CD4-positive, alpha-beta T cell treated with Interleukin-10 for 1 hour (primary cell): ENCODE data around the gene UMODL1.
"Not testable (repeated sequence)": the region's sequence is repeated elsewhere in the genome, so short reads cannot be mapped to it uniquely, and the experiment has no call there.

Experiments used
- DNase-seq: peaks from one replicate; pipeline ENCODE4 v3.0.0-alpha.2; 2020

Gene UMODL1

DNA sequence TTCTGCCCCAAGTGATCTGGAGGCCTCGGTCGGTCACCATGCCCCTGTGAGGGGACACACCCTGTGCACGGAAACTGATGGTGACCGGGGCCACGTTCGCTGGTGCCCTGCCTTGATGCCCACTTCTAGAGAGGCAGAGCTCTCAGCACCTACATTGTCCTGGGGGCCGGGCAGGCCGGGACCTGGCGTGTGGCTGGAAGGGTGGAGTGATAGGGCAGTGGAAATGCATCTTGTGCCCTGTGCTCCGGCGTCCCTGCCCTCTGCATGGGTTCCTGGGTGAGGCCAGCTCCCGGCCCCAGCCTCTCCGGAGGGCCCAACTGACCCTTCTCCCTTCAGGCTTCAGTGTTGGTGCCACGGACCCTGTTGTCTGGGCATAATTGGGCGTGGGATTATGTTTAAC, 11.0 kb upstream of the UMODL1 start:
- no peak for DNase-seq

DNA sequence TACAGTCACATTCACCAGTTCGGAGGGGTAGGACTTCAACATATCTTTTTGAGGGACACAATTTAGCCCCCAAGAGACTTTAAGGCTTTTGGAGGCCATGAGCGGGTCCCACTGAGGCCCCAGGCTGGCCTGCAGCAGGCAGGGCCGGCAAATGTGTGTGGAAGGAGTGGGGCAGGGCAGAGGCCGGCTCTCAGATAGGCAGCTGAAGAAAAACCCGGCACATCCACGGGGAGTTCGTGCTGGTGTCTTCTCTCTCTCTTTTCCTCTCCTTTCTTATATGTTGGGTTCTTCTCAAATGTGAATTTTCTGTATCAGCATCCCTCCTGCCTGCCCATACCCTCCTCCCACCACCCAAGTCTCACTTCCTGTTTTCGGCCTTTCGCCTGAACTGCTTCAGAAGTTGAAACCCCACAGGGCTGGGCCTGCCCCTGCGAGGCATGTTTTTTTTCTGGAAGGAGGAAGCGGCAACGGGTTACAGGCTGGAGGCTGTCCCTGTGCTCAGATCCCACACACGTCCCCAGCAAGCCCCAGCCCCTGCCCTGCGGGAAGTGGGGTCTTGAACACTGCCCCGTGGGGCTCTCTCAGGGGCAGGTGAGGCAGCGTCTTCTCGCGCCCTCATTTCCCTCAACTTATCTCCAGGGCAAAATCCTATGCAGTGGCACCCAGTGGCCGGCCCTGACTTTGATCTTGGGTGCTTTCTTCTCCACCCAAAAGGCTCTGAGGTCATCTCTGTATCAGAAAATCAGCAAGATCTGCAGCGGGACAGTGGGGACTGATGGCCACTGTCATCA, 9.7 kb upstream of the UMODL1 start:
- DNase-seq, result peak; percentile 37

DNA sequence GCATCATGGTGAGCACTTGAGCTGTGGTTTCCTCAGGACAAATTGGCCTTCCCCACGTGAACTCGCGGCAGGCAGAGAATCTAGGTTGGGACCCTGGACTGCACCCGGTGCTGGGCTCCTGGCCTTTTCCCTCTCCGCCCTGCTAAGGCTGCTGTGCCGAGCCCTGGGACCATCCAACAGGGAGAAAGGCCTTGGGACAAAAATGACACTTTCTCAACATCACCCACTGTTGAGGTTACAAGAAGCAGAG, 9.2 kb upstream of the UMODL1 start:
- DNase-seq, result no peak

DNA sequence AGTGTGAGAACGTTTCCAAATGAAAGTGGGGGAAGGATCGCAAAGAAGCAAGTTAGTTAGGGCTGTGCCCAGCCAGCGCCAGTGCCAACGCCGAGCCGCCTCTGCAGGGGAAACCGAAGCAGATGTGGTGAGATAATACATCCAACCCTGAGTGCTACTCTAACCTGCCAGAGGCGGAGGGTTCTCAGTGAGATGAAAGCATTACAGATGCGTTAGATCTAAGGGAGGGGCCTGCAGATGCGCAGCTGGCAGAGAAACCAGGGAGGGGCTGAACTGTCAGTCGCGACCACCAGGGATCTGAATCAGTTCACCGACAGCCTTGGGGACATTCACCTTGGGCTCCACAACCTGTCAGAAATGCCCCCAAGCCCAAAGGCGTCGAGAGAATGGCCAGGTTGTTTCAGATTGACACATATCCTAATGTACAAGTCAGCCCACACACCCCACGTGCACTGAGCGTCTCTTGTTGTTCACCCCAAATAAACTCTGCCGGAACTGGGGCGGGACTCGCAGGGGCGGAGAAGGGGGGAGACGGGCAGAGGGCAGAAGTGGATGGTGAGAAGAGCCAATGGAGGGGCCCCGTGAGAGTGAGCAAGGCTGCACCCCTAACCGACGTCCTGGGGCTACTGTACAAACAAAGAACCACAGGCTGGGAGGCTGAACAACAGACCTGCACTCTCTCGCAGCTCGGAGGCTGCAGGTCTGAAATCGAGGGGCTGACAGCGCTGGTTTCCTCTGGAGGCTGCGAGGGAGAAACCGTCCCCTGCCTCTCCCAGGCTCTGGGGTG, 8.7 kb upstream of the UMODL1 start:
- peak; percentile 93 for DNase-seq

DNA sequence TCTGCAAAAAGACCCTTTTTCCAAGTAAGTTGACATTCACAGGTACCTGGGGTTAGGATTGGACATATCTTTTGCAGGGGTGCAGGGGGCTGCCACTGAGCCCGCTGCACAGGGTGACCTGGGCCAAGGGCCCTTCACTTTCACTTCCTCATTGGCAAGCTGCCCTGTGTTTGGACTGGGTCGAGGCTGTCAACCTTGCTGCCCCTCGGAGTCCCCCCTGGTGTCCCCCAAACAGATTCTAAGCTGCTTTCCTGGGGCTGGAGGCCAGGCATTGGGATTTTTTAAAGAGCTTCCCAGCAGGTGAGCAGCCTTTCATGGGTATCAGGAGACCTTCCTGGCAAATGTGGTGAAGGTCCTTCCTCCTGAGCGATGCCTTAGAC, 7.9 kb upstream of the UMODL1 start:
- DNase-seq, result peak; percentile 37

DNA sequence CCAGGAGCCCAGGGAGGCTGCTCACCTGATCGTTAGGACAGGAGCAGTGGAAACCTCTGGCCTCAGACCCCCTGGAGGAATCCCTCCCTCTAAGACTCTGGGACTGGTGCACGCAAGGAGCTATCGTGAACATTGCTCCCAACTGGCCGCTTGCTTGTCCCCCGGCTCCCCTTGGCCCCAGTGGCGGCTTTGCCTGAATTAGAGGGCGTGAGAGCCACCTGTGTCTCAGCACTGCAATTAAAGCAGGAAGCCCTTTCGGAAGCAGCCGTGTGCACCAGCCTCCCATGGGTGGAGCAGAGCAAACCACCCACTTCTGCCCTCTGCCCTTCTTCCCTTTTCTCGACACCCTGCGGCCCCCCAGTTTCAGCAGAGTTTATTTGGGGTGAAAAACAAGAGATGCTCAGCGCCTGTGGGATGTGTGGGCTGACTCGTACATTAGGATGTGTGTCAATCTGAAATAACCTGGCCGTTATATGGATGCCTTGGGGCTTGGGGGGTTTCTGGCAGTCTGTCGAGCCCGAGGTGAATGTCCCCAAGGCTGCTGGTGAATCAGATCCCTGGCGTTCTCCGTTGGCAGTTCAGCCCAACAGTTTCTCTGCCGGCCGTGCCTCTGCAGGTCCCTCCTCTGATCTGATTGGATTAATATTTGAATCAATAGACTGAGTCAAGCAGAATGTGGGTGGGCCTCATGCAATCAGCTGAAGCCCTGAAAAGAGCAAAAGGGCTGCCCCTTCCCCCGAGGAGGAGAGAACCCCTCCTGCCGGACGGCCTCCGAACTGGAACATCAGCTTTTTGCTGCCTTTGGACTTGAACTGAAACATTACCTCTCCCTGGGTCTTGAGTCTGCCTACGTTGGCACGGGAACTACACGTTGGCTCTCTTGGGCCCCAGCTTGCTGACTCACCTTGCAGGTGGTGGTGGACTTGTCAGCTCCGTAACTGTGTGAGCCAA, 7.3 kb upstream of the UMODL1 start:
- DNase-seq, result peak; percentile 60

DNA sequence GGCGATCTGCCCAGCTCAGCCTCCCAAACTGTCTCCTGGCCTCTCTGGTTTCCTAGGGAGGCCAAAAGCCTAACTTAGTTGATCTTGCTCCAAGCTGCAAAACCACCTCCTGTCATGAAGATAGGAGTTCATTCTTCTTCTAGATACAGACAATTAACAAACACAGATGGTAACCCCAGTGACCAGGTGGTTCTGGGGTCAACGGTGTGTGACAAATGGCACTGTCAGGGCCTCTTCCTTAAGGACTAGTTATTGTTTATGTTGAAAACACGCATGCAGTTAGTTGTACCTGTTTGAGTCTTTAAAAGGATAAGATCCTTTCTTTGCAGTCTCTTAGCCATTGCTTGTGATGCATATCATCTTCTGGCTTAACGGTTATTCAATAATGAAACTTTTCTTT, 4.6 kb upstream of the UMODL1 start:
- DNase-seq, result no peak

DNA sequence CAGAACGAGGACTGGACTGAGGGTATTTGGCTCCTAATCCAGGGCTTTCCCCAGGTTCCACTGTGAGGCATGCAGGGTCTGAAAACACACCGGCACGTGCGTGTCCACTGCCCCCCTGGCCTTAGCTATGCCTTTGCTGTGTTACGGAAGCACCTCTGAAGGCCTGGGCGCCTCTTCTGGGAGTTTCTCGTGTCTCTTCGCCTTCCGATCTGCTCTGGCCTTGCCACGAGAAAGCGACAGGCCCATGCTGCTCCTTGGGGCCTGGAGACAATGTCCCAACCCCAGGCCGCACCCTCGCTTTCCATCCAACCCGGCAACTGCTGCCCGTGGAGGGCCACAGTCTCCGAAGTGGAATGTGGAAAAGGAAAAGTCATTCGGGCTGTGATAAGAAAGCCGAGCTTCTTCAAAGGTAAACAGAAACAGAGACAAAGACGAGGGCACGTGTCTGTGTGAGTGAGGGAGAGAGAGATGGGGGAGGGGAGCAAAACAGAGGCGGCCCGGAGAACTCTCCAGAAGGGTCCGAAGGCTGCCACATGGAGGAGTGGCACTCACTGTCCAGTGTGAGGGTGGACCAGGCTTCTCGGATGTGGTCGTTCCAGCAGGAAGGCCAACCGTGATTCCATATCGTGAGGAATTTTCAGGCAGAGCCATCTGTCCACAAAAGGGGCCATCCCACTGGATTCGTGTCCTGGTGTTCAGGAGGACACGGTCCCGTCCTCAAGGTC, 3.4 kb upstream of the UMODL1 start:
- no peak for DNase-seq

DNA sequence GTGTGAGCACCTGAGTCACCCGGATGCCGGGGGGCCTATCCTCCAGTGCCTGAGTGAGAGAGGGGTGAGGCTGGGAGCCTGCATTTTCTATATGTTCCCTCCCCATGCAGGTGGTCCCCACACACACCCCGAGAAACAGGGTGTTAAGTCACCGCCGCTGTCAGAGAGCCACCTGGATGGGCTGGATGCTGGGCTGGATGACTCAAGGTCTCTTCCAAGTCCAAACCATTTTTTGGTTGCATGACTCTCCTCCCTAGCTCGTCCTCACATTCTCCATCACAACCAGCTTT, 2.9 kb upstream of the UMODL1 start:
- no peak for DNase-seq

DNA sequence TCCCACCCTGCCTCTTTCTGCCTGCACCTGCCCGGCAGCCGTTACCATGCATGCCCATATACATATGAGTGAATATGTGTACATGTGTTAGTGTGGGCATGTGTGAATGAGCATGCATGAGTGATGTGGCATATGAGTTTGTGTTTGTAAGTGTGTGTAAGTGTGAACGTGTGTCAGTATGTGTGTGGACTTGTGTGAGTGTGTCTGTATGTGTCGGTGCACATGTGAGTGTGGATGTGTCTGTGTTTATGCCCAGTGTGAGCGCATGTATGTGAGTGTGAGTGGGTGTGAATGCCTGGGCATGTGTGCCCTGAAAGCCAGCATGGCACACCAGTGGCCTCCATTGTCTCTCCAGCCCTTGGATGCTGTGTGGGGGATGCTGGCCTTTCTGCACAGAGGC, 2.5 kb upstream of the UMODL1 start:
- no peak for DNase-seq

DNA sequence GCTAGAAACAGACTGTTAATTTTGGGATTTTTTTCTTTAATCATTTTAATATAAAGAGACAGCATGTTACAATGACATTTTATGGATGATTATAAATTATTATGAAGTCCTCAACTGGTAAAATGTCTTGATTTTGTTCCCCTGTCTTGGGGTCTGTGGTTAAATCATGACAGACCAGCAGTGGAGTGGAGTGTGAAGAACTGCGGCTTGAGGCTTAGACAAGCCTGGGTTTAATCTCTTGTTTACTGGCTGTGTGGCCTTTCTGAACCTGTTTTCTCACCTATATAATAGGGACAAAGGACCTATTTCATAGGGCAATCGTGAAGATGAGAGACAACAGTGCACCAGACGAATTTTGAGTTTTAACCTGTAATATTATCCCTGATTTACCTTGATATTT, 1.8 kb upstream of the UMODL1 start:
- no peak for DNase-seq

DNA sequence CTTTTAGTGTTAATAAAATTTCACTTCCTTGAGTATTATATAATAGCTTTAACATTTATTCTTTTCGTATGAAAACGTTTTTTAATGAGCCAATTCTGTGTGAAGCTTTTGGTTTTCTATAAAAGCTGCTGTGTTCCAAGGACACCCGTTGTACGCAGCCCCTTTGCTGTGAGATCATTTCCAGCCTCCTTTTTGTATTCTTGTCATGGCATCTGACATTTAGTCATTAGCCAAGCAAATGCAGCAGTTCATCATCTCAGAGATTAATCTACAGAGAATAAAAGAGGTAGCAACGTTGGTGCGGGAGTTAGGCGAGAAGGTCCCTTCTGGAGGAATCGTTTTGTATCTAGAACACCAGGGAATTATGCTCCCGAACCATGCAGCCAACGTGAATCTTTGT, 1.3 kb upstream of the UMODL1 start:
- DNase-seq, result no peak

DNA sequence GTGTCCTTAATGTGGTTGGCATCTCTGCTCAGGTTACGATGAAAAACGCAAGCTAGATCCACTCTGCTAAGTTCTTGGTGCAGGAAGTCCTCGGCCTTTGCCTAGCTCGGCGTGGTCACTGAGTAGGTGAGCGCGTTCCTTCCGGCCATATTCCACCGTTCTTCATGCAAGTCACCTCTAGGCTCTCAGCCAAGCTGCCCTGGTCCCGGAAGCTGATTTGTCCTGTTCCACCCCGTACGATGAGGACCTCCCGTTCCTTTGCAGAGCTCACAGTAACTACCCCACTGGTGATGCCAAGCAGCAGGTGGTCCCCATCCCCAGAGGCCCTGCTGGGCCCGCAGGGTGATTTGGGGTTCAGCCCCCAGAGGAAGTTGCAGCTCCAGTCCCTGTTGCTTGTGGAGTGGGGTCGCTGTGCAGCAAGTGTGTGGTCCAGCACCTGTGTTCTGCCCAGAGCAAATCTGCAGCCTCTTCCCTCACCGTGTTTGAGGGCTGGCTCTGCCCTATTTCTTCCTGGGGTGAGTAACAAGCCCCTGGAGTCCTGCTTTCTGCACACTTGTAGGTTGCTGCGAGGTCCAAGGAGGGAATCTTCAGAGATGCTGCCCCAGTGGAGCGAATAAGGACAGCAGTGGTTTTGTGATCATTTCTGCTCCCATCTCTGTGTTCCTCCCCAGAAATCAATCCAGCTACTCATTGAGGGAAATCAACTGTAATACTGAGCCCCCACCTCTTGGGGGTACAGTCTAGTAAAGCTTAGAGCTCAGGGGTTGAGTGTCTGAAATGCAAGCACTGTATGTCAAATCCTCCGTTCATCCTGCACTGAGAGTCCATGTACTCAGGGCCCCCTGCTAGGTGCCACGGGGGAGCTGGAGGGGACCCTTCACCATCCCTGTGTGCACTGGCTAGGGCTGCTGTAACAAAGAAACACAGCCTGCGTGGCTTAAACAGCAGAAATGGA, 2.3 kb downstream of the UMODL1 start:
- no peak for DNase-seq

DNA sequence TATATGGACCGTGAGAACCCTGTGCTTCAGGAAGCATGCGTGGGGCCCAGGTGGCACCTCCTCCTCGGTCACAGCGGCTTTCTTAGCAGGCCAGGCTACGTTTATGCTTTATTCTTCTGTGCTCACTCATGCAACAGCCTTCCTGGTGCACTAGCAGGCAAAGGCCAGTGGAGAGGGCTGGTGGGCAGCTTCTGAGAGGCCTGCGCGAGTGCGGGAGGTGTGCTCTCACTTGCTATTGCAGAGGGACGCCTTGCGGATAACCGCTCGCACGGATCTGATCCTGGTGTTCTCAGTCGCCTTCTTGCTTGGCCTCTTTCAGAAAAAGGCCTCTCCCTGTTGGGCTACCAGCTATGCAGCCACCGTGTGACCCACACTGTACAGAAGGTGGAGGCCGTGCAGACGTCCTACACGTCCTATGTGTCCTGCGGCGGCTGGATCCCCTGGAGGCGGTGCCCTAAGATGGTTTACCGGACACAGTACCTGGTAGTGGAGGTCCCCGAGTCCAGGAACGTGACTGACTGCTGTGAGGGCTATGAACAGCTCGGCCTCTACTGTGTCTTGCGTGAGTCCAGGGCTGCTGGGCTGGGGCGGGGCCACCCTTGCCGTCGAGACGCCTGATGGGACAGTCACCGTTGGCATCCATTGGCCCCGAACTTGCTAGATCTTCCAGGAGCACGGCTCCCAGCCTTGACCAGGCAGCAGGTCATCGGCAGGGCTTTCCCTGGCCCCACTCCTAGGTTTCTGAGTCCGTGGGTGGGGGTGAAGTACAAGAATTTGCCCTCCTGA, 4.8 kb downstream of the UMODL1 start:
- no peak for DNase-seq

DNA sequence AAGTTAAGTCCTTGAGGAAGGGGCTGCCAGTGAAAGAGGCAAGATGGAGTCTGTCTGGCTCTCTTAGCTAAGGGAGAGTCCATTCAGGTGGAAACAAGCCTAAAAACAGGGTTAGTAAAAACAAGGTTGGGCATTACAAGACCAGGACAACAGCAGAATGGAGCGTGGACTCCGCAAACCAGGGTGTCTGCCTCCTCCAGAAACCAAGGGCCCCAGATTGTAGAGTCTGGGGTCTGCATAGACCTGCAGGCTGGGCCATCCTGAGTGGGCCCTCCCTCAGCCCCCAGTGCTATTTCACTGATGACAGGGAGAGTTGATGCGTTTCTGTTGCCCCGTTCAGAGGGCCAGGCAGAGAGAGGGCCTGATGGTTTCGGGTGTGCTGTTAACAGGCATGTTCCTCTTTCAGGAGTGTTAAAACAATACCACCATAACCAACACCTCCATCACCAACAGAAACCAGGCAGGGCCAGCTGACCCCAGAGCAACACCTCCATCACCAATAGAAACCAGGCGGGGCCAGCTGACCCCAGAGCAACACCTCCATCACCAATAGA, 6.6 kb downstream of the UMODL1 start:
- DNase-seq, result not testable (repeated sequence)

DNA sequence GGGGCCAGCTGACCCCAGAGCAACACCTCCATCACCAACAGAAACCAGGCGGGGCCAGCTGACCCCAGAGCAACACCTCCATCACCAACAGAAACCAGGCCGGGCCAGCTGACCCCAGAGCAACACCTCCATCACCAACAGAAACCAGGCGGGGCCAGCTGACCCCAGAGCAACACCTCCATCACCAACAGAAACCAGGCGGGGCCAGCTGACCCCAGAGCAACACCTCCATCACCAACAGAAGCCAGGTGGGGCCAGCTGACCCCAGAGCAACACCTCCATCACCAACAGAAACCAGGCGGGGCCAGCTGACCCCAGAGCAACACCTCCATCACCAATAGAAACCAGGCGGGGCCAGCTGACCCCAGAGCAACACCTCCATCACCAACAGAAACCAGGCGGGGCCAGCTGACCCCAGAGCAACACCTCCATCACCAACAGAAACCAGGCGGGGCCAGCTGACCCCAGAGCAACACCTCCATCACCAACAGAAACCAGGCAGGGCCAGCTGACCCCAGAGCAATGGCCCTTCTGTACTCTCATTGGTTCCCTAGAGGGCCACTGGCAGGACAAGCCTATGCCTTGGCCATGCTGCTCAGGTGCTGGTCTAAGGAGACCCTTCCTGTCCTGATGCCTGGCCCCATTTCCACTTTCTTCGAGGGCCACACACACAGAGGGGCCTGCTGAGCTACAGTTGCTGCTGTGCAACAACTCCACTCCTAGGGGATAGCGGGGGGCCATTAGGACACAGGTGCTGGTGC, 7.3 kb downstream of the UMODL1 start:
- DNase-seq, result not testable (repeated sequence)

DNA sequence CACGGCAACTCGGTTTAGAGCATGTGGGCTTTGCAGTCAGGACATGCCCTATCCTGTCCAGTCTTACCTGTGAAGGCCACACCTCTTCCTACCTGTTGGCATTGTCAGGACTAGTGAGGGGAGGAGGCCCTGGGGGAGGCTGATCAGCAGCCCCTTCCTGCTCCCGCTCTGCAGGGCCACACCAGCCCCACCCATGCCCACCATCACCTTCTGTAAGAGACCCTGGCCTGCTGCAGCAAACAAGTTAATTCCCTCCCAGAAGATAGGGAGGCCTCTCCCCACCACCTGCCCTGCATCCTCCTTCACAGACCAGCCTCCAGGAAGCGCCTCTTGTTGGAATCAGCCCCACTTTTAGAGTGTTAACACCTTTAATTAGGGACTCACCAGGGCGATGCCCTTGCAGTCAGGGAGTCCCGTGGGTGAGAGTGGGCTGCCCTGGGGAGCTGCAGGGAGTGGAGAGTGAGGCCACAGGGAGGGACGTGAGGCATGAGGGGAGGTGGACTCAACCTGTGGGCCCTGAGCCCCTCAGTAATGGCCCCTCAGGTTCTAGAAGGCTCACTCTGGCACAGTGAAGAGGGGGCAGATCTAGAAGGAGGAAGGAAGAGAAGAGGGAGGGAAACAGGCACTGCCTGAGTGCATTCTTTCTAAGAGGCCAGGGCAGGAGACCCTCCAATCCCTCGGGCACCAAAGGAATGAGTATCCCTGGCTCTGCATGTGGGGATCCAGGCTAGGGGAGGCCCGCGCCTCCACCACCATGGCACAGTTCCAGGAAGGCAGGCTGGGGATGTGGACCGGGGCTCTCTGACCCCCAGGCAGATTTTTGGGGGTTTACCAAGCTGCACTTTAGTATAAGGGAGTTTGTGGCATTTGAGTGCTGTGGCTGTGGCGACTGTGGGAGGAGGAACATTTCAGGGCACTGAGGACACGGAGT, 8.2 kb downstream of the UMODL1 start:
- no peak for DNase-seq

DNA sequence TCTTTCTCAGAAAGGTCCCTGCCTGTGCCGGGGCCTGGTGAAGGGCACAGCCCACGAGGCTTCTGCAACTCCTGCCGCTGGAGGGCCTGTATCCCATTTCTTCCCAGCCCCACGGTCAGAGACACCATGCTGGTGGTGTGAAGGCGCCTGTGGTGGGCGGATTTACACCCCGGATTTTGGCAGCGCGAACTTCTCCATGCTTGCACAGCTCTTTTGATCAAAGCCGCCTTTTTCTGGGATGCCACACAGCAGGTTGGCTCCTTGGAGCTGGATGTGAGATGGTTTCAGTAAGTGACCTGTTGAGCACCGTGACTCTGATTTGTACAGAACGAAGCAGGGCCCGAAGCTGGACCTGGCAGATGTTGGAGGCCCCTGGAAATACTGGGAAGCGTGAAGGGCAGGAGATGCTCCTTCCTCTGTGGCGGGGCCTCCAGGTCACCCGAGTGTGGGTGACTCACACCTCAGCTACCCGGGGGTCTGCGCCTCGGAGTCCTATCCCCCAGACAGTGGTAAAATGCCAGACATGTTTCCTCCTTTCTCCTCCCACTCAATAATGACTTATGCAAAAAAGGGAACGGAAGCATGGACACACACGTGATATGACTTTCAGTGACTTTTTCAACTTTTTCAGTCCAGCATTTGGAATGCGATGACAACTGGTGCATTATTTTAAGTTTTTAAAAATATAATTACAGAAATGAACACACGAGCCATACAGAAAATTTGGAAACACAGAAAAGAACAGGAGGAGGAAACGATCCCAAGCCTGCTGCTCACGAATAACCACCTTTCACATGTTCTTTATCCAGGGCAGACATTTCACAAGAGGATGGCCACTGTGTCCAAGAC, 9.0 kb downstream of the UMODL1 start:
- DNase-seq, result no peak
